SK-N-SH treated with all-trans-retinoic acid at 6 μM for 48 hours (cell line): ENCODE data around the gene CCNL2.

Source experiments
- ARNTL ChIP-seq: fragments of 450-650 bp; formaldehyde crosslinking; IDR thresholded peaks from 2 replicates; pipeline ENCODE4 v1.5.0; 2020; ENCODE audit warnings: low read depth, mild to moderate bottlenecking, moderate library complexity, borderline replicate concordance
- CSDC2 ChIP-seq: fragments of 250-450 bp; sonication (Bioruptor Pico); IDR thresholded peaks from 2 replicates; pipeline ENCODE4 v1.5.0; 2020; ENCODE audit warnings: mild to moderate bottlenecking, moderate library complexity
- POU6F1 ChIP-seq: fragments of 250-450 bp; sonication (Bioruptor Pico); IDR thresholded peaks from 2 replicates; pipeline ENCODE4 v1.8.0; 2021; ENCODE audit warnings: low read depth, mild to moderate bottlenecking, moderate library complexity, borderline replicate concordance
- TCF4 ChIP-seq: fragments of 250-450 bp; sonication (Bioruptor Pico); IDR thresholded peaks from 2 replicates; pipeline ENCODE4 v1.8.0; 2021; ENCODE audit warnings: mild to moderate bottlenecking, moderate library complexity, borderline replicate concordance
- TOX ChIP-seq: fragments of 250-450 bp; sonication (Bioruptor Pico); IDR thresholded peaks from 2 replicates; pipeline ENCODE4 v1.8.0; 2021; ENCODE audit warnings: mild to moderate bottlenecking, moderate library complexity, borderline replicate concordance
- TSHZ2 ChIP-seq: fragments of 250-450 bp; sonication (Bioruptor Pico); IDR thresholded peaks from 2 replicates; pipeline ENCODE4 v1.5.0; 2020; ENCODE audit warnings: mild to moderate bottlenecking, moderate library complexity
- ZFP3 ChIP-seq: fragments of 250-450 bp; sonication (Bioruptor Pico); IDR thresholded peaks from 2 replicates; pipeline ENCODE4 v1.5.0; 2020; ENCODE audit warnings: mild to moderate bottlenecking, moderate library complexity
- ZFP30 ChIP-seq: fragments of 450-650 bp; formaldehyde crosslinking; IDR thresholded peaks from 2 replicates; pipeline ENCODE4 v1.5.0; 2022; ENCODE audit warnings: mild to moderate bottlenecking, moderate library complexity
- TF ChIP-seq, protein P1 (sequence below): fragments of 250-450 bp; sonication (Bioruptor Pico); IDR thresholded peaks from 2 replicates; pipeline ENCODE4 v1.8.0; 2020; ENCODE audit warnings: mild to moderate bottlenecking, moderate library complexity, borderline replicate concordance

GRCh38 chr1:1429671-1430073 lies 30.5 kb upstream of the CCNL2 start:
- TF ChIP-seq ARNTL (CRISPR knock-in tag), result no peak
- no peak for TF ChIP-seq ZFP30 (CRISPR knock-in tag)
- TF ChIP-seq, protein P1, sequence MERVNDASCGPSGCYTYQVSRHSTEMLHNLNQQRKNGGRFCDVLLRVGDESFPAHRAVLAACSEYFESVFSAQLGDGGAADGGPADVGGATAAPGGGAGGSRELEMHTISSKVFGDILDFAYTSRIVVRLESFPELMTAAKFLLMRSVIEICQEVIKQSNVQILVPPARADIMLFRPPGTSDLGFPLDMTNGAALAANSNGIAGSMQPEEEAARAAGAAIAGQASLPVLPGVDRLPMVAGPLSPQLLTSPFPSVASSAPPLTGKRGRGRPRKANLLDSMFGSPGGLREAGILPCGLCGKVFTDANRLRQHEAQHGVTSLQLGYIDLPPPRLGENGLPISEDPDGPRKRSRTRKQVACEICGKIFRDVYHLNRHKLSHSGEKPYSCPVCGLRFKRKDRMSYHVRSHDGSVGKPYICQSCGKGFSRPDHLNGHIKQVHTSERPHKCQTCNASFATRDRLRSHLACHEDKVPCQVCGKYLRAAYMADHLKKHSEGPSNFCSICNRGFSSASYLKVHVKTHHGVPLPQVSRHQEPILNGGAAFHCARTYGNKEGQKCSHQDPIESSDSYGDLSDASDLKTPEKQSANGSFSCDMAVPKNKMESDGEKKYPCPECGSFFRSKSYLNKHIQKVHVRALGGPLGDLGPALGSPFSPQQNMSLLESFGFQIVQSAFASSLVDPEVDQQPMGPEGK, result no peak
- no peak for TF ChIP-seq TSHZ2 (CRISPR knock-in tag)
- no peak for TF ChIP-seq CSDC2 (CRISPR knock-in tag)
- no peak for TF ChIP-seq POU6F1 (CRISPR knock-in tag)
- TF ChIP-seq TOX (CRISPR knock-in tag), result no peak
- TF ChIP-seq TCF4 (CRISPR knock-in tag), result no peak
- TF ChIP-seq ZFP3 (CRISPR knock-in tag), result peak; percentile 77
